ENCODE results near the gene RFX4. TPM values are rescaled to one million over a fixed set of nuclear protein-coding genes. Genes with fewer than 3 reads are reported as not detected.

The RFX4 gene
- total and polyA plus RNA-seq, 12 donors: 0.01 to 0.11 (median 0.11) TPM; not detected in 9

DNA sequence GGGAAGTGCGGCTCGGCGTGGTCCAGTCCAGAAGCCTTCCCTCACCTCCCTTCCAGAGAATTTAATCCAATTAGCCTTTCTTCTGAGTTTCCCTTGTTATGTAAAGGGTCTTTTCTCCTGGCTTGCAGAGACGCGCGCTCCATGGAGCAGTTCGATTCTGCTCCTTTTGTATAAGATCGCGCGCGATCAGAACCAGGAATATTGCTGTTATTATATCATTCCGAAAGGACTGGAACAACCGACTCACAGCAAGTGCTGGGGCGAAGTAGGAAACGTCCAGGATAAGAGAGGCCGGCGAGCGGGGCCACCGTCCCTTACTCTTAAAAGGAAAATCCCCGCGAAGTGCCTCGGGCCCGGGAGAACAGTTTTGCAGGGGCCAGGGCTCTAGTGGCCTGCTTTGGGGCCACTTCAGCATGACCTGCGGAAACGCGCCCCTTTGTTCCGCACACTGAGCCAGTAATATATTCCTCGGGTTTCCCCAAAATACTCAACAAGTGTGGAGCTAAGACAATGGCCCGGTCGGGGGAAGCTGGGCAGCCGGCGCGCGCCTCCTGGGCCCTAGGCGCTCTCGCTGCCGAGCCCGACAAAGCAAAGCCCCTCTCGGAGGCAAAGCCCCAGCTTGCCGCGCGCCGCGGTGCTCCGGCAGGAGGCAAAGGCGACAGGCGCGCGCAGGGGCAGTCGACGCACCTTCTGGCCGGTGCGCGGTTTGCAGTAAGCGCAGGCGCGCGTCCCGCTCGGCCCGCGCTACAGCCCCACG lies 2.9 kb downstream of the RFX4 start:
- DNase-seq (no peak), ATAC-seq (no peak)
- H3K27ac ChIP-seq: no peak overlapping the region
- H3K4me3 ChIP-seq: peak overlapping the region in 6 of 10 donors; percentile 16 to 40 (median 24)
- peaks cover 17 to 100% (median 100%) of the 10 kb centered on the region in 7 donors for H3K27me3 ChIP-seq
- intact Hi-C loops (cut with DNase I): no loop called here
- H3K9me3 ChIP-seq: no peaks in the 10 kb centered on the region
- WGBS, 2 donors: 1 to 2% methylated on average over 62 to 63 of the region's 63 CpGs
- H3K4me1 ChIP-seq: peaks cover 8 to 71% (median 50%) of the 10 kb centered on the region in 9 donors
- H3K36me3 ChIP-seq: no peaks in the 10 kb centered on the region
- TF ChIP-seq, protein P1, sequence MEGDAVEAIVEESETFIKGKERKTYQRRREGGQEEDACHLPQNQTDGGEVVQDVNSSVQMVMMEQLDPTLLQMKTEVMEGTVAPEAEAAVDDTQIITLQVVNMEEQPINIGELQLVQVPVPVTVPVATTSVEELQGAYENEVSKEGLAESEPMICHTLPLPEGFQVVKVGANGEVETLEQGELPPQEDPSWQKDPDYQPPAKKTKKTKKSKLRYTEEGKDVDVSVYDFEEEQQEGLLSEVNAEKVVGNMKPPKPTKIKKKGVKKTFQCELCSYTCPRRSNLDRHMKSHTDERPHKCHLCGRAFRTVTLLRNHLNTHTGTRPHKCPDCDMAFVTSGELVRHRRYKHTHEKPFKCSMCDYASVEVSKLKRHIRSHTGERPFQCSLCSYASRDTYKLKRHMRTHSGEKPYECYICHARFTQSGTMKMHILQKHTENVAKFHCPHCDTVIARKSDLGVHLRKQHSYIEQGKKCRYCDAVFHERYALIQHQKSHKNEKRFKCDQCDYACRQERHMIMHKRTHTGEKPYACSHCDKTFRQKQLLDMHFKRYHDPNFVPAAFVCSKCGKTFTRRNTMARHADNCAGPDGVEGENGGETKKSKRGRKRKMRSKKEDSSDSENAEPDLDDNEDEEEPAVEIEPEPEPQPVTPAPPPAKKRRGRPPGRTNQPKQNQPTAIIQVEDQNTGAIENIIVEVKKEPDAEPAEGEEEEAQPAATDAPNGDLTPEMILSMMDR (IDR thresholded peaks at IDR 0.05): no peak

DNA sequence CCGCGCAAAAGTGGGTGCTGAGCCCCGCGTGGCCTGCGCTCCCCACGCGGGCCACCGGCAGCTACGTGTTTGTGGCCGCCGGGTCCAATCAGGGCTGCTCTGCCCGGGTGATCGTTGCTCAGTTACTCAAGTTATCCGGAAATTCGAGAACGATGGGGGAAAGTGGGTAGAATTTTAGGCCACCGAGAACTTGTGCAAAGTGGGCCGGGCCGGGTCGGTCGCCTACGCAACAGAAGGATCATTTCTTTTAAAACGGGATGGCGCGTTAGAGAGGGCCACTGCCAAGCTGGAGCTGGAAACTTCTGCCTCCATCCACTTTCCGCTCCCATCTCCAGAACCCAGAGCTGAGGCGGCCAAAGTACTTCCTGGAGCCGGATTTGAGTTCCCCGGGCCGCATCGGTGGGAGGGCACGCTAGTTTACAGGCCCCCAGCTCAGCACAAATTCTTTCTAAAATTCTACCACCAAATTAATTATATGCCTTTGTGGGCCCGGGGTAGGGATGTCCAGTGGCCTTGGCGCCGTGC lies 3.5 kb downstream of the RFX4 start:
- H3K27me3 ChIP-seq: peaks cover 10 to 100% (median 99%) of the 10 kb centered on the region in 7 donors

DNA sequence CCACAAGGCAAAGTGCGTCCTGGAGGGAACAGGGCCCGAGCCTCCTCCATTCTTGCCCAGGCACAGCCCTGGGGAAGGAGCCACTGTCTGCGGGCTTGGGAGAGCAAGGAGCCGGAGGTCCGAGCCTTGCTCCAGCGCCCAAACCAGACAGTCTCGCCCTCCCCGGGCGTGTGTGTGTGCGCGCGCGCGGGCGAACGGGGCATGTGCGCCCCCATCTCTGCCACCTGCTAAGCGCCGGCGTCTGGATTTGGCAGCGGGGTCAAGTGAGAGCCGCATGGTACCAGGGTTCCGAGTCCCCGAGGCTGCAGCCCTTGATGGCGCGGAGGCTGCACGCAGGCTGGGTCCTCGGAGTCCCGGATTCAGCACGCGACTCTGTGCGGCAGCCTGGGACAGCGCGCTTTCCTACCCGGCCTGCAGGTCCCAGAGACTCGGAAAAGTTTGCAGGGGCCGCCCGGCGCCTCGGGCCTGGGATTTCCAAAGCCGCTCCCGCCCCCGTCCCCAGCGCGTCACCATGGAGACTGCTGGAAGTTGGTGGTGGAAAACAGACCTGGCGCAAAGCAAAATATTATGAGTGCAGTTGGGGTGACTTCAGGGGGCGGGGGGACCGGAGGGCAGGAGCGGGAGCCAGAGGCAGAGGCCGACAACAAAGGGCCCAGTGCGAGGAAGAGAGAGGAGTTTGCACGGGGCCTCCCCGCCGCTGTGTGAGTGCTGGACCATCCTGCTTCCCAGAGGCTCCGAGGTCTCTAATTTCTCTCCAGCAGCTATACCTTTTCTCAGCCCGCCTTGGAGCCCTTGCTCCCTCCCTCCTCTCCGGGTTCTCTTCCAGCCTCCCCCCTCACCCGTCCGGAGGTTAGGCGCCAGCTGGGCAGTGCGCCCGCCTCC lies 4.2 kb downstream of the RFX4 start:
- H3K9me3 ChIP-seq: no peaks in the 10 kb centered on the region
- peaks cover 10 to 100% (median 99%) of the 10 kb centered on the region in 7 donors for H3K27me3 ChIP-seq
- ATAC-seq: peak in 3 of 8 donors; percentile 27 to 45 (median 35)
- WGBS, 2 donors: 1% methylated on average over 62 of the region's 62 CpGs
- DNase-seq: no peak
- peak overlapping the region in 6 of 10 donors; percentile 16 to 40 (median 24) for H3K4me3 ChIP-seq
- H3K27ac ChIP-seq: no peak overlapping the region
- TF ChIP-seq, protein P1 (IDR thresholded peaks at IDR 0.05): no peak
- peaks cover 8 to 57% (median 39%) of the 10 kb centered on the region in 9 donors for H3K4me1 ChIP-seq
- H3K36me3 ChIP-seq: no peaks in the 10 kb centered on the region
- intact Hi-C loops (cut with DNase I): no loop called here

More for the DNA sequence above, 3.5 kb downstream of the RFX4 start:
- H3K9me3 ChIP-seq: no peaks in the 10 kb centered on the region
- TF ChIP-seq, protein P1 (IDR thresholded peaks at IDR 0.05): no peak
- WGBS, 2 donors: 0 to 1% methylated on average over 35 of the region's 35 CpGs
- H3K36me3 ChIP-seq: no peaks in the 10 kb centered on the region
- H3K27ac ChIP-seq: no peak overlapping the region
- intact Hi-C loops (cut with DNase I): no loop called here
- peak overlapping the region in 6 of 10 donors; percentile 16 to 40 (median 24) for H3K4me3 ChIP-seq
- DNase-seq (no peak), ATAC-seq (no peak)
- peaks cover 8 to 64% (median 43%) of the 10 kb centered on the region in 9 donors for H3K4me1 ChIP-seq

DNA sequence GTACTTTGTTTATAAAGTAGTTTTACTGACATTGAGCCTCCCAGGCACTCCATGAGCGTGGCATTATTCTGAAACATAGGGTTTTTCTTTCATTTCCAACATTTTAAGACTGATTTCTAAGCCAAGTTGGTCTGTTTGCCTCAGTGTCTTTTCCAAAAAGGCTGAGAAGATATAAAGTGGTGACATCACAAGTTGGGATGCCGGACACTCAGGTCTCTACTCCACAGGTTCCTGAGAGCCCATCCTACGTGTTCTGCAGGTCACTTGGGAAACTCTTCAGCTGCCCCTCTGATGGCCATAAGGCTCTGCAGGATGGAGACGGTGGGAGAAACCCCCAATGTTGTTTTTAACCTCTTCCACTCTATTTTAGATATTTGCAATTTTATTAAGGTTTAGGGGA lies 6.0 kb downstream of the RFX4 start:
- 35 to 42% methylated on average over 4 of the region's 4 CpGs for WGBS, 2 donors

More for the DNA sequence above, 6.0 kb downstream of the RFX4 start:
- Histone ChIP-seq H3K4me3 (no peak overlapping the region), H3K36me3 (no peaks in the 10 kb centered on the region), H3K27me3 (peaks cover 8 to 100% (median 97%) of the 10 kb centered on the region in 7 donors), H3K27ac (no peak overlapping the region), H3K9me3 (no peaks in the 10 kb centered on the region), H3K4me1 (peaks cover 5 to 40% (median 22%) of the 10 kb centered on the region in 9 donors)
- intact Hi-C loops (cut with DNase I): no loop called here
- DNase-seq: no peak
- ATAC-seq: no peak
- TF ChIP-seq, protein P1 (IDR thresholded peaks at IDR 0.05): no peak
